Tibial artery (tissue), 4 donors: ENCODE data around the gene ITGB3.

Experiments used
- DNase-seq, 2 donors: peaks; one replicate each; pipeline ENCODE4 v3.0.0-alpha.2; 2019
- H3K27ac ChIP-seq, 2 donors: fragments of 200-600 bp; sonication (generic) in 1 of 2; 1 replicate in 1 of 2; 2 replicates in 1 of 2; pipeline ENCODE4 v1.5.1; 2018 to 2019; ENCODE audit warnings: mild to moderate bottlenecking in 1 of 2
- H3K27me3 ChIP-seq, 2 donors: fragments of 200-600 bp; sonication (generic) in 1 of 2; one replicate each; pipeline versions ENCODE4 v1.5.1 to v1.6.0; 2016 to 2019
- H3K36me3 ChIP-seq, 3 donors: fragments of 200-600 bp; sonication (generic) in 2 of 3; one replicate each; pipeline ENCODE4 v1.5.1; 2016 to 2019; ENCODE audit warnings: mild to moderate bottlenecking in 2 of 3
- H3K4me1 ChIP-seq, 4 donors: fragments of 200-600 bp; sonication (generic) in 2 of 4; 1 replicate in 3 of 4; 2 replicates in 1 of 4; pipeline ENCODE4 v1.5.1; 2016 to 2019
- H3K4me3 ChIP-seq, 2 donors: fragments of 200-600 bp; sonication (generic) in 1 of 2; 1 replicate in 1 of 2; 2 replicates in 1 of 2; pipeline ENCODE4 v1.5.1; 2018 to 2019; ENCODE audit warnings: mild to moderate bottlenecking in 2 of 2
- H3K9me3 ChIP-seq, 3 donors: fragments of 200-600 bp; sonication (generic) in 1 of 3; one replicate each; pipeline ENCODE4 v1.5.1; 2016 to 2019
- CTCF ChIP-seq, 2 experiments: fragments of 200-600 bp in 1 of 2; fragments of 450-650 bp in 1 of 2; IDR thresholded peaks; one replicate each; pipeline ENCODE4 v1.5.1; 2017 to 2019; ENCODE audit warnings: antibody characterized with exemption in 2 of 2, mild to moderate bottlenecking in 1 of 2, moderate library complexity in 1 of 2
- intact Hi-C: fragments of 100-400 bp; cut with DNase I; formaldehyde crosslinking; loops from one replicate; pipeline ENCODE4 v1.15.0; 2023; ENCODE audit warnings: low total_unique reads

The ITGB3 gene

GRCh38 chr17:47254403-47254943, 846 bp downstream of the ITGB3 start:
- Histone ChIP-seq H3K27ac (peak overlapping the region; percentile 95 to 96), H3K4me1 (peaks cover 0 to 53% (median 36%) of the 10 kb centered on the region in 4 donors), H3K9me3 (no peaks in the 10 kb centered on the region), H3K4me3 (peak overlapping the region; percentile 82 to 96), H3K27me3 (no peaks in the 10 kb centered on the region), H3K36me3 (no peaks in the 10 kb centered on the region)
- no peak for DNase-seq
- intact Hi-C loops = no loop called here
- no peak for TF ChIP-seq CTCF (IDR thresholded peaks at IDR 0.05)

GRCh38 chr17:47257651-47258339, 4.2 kb downstream of the ITGB3 start:
- Histone ChIP-seq H3K4me1 (peaks cover 0 to 72% (median 37%) of the 10 kb centered on the region in 4 donors), H3K27me3 (no peaks in the 10 kb centered on the region), H3K4me3 (peak overlapping the region in 1 of 2 donors; percentile 7), H3K36me3 (no peaks in the 10 kb centered on the region), H3K9me3 (no peaks in the 10 kb centered on the region), H3K27ac (peak overlapping the region; percentile 95 to 96)
- no peak for TF ChIP-seq CTCF (IDR thresholded peaks at IDR 0.05)
- no peak for DNase-seq
- intact Hi-C loops = no loop called here

GRCh38 chr17:47262586-47262985, 9.0 kb downstream of the ITGB3 start:
- H3K9me3 ChIP-seq = no peaks in the 10 kb centered on the region
- DNase-seq = no peak
- no peak overlapping the region for H3K4me3 ChIP-seq
- peak overlapping the region in 1 of 2 donors; percentile 28 for H3K27ac ChIP-seq
- H3K27me3 ChIP-seq = no peaks in the 10 kb centered on the region
- peaks cover 0 to 81% (median 34%) of the 10 kb centered on the region in 4 donors for H3K4me1 ChIP-seq
- no peak for TF ChIP-seq CTCF (IDR thresholded peaks at IDR 0.05)
- no peaks in the 10 kb centered on the region for H3K36me3 ChIP-seq
- intact Hi-C loops = no loop called here

GRCh38 chr17:47264166-47264565, 10.5 kb downstream of the ITGB3 start:
- intact Hi-C loops = no loop called here

GRCh38 chr17:47265983-47266541, 12.4 kb downstream of the ITGB3 start:
- Histone ChIP-seq H3K27ac (peak overlapping the region; percentile 70 to 92), H3K36me3 (no peaks in the 10 kb centered on the region), H3K4me3 (no peak overlapping the region), H3K27me3 (no peaks in the 10 kb centered on the region), H3K9me3 (no peaks in the 10 kb centered on the region), H3K4me1 (peaks cover 0 to 92% (median 48%) of the 10 kb centered on the region in 4 donors)
- intact Hi-C loops = no loop called here
- no peak for TF ChIP-seq CTCF (IDR thresholded peaks at IDR 0.05)
- DNase-seq = peak in 1 of 2 donors; percentile 45

More at GRCh38 chr17:47264166-47264565, 10.5 kb downstream of the ITGB3 start:
- Histone ChIP-seq H3K27me3 (no peaks in the 10 kb centered on the region), H3K4me3 (no peak overlapping the region), H3K27ac (peak overlapping the region; percentile 0 to 92), H3K4me1 (peaks cover 0 to 82% (median 38%) of the 10 kb centered on the region in 4 donors), H3K9me3 (no peaks in the 10 kb centered on the region), H3K36me3 (no peaks in the 10 kb centered on the region)
- no peak for DNase-seq
- no peak for TF ChIP-seq CTCF (IDR thresholded peaks at IDR 0.05)
